Activated gamma-delta T cell (primary cell): ENCODE results near the gene LYVE1.

Experiments
- DNase-seq: peaks from one replicate; lab custom pipeline; 2025; lab: John Stamatoyannopoulos, UW

LYVE1 gene

GRCh38 chr11:10592331-10592730, 23.9 kb upstream of the LYVE1 start:
- no peak for DNase-seq

DNA sequence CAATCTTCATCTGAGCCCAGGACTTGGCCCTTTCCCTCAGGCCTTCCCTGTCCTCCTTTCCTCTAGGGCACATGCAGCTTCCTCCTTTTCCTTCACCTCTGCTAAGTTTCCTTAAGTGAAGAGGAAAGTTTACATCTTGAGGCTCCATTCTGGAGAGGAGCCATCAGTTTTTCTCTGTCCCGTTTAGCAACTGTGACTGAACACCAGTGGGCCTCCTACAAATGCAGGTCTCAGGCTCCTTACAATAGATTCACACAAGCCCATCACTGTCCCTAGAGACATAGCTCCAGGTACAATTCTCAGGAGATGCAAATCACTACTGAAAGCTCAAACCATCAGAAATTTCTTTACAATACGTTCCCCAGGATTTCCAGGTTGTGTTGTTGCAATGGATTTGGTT, 23.3 kb upstream of the LYVE1 start:
- DNase-seq: no peak

GRCh38 chr11:10590218-10590915, 21.9 kb upstream of the LYVE1 start:
- no peak for DNase-seq

GRCh38 chr11:10588904-10589303, 20.4 kb upstream of the LYVE1 start:
- DNase-seq: no peak

DNA sequence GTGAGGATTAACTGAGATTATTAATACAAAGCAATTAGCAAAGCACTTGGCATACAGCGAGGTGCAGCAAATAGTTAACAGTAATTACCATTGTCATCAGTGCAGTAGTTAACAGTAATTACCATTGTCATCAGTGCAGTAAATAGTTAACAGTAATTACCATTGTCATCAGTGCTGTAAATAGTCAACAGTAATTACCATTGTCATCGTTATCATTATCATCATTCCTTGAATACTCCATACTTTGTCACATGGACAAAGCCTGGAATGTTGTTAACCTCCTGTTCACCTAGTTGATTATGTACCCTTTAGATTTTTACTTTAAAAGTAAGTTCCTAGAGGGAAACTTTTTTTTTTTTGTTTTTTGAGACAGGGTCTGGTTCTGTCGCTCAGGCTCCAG, 19.5 kb upstream of the LYVE1 start:
- DNase-seq: no peak

DNA sequence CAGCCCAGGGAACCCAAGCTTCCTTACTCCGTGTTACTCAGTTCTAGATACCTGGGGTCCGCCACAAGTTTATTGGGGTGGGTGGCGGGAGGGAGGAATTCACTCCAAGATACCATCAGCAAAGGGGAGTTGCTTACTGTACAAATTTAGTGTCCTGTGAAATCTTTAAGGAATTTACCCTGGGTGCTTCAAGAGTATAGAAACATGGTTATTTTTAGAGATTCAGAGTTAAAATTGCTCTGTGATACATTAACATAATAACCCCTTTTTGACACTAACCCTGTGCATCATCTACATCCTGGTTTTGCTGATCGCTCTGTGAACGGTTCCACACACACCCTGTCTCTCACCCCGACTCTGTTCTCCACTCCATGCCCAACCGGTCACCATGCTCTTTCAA, 18.9 kb upstream of the LYVE1 start:
- no peak for DNase-seq

DNA sequence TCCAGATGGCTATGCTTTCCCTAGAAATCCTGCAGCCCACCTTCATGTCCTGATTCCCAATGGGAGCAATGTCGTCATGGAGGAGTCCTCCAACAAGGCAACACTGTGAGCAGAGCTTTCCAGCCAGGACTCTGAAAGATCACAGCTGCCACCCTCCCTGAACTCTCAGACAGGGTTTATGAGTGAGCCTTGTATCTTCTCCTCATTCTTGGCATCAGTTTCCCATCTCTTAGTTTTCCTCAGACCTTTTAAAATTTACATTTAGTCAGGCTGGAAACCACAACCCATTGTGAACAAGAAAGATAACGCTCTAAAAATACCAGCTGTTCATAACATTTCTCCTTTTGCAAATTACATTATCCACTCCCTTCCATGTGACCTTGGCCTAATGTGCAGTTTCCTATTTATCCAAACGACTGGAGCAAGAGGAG, 15.6 kb upstream of the LYVE1 start:
- no peak for DNase-seq

DNA sequence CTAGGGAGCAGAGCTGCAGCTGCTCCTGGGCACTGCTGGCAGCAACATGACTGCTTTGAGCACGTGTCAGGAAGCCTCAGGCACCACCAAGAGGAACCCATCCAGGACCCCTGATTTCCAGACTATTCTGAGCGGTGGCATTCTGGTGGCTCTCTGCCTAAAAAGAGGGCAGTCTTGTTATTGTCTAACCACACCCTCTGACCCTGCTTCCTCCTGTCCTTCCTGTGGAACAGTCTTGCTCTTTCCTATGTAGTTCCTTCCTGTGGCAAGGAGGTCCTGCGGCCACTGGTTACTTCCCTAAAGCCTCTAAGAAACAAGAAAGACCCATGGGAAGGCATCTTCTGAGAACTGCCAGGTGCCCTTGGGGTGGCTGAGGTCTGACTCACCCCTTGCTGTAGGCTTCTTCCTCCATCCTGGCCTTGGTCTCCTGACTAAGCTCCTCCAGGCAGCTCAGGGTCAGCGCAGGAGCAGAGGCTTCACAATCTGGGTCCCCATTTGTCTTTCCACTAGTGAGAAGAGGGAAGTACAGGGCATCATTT, 13.1 kb upstream of the LYVE1 start:
- DNase-seq: no peak

GRCh38 chr11:10580623-10581022, 12.2 kb upstream of the LYVE1 start:
- DNase-seq: no peak

DNA sequence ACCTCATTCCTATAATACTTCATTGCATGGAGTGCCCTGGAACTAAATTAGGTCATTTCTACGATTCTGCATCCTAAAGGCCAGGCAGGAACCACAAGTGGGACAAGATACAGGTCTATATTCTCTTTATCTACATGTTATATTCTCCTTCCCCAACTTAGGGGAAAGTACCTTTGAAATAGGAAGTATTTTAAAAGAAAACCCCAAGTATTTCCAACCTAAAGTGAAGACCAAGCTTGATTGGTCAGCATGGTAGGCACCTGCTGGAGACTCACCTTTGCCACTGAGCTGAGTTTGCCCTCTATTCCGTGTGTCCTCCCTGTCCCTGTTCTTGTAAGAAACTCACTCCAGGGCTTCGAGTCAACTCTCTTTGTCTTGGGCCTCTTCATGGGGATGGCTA, 11.2 kb upstream of the LYVE1 start:
- DNase-seq: no peak

GRCh38 chr11:10576035-10576398, 7.6 kb upstream of the LYVE1 start:
- no peak for DNase-seq

DNA sequence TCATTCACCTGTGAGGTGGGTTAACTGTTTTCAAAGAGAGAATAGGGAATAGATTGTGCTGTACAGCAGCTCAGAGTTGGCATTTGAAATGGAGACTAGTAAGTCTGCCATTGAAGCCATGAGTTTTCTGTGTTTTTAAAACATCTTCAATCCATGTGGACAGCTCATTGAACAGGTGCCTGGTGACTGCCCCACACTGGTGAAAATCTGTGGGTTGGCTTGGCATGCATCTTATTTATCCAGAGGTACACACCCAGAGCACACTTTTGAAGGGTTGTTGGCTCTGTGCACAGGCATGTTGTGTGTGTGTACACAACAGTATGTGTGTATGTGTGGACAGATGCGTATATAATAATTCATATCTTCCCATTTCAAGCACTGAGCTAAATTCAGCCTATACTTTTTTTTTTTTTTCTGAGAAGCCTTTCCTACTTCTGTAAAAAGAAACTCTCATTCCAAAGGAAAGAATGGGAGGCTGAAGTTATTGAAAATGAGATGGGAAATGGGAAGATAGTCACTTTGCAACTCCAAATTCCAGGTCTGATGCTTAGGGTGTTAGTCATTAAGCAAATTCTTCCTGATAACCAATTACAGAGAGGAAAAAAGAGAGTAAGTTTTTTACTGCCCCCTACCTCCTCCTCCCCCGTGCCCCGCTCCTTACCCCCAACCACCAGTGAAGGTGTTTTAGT, 7.0 kb upstream of the LYVE1 start:
- DNase-seq: no peak

GRCh38 chr11:10573556-10573955, 5.1 kb upstream of the LYVE1 start:
- DNase-seq: no peak

DNA sequence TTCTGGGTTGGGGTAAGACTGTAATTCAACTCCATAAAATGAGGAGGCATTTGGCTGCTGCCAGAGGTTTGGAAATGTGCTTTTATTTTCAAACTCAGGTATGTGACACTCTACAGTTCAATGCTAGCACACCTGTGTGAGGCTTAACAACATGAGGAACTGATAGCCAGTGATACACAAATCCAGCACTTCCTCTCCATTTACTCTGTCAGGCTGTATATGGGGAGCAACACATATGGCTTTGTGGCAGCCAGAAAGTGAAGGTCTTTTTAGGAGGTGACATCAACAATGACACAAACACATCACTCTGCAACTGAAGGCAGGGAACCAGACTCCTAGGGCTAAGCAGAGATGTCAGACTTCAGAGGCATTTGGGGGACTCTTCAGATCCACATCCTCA, 4.6 kb upstream of the LYVE1 start:
- DNase-seq: no peak

- DNase-seq: no peak
Measured at GRCh38 chr11:10572533-10572932, 4.1 kb upstream of the LYVE1 start.

DNA sequence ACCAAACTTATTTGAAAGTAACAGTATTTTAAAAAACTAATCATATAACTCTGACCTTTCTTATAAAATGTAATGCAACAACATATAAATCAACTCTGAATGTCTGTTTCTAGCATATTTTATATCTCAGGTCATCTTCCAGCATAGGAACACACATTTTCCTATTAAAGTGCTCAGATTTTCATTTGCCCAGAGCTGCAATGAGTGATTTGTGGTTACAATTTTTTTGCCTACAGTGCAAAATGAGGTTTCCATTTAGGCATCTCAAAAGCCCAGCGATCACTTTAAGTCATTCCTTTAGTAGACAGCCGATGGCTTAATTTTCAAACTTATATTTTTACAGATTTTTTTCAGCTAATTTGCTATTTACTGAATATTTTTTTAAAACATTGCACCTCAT, 1.0 kb downstream of the LYVE1 start:
- DNase-seq: no peak

GRCh38 chr11:10566257-10566957, 2.1 kb downstream of the LYVE1 start:
- DNase-seq: no peak

DNA sequence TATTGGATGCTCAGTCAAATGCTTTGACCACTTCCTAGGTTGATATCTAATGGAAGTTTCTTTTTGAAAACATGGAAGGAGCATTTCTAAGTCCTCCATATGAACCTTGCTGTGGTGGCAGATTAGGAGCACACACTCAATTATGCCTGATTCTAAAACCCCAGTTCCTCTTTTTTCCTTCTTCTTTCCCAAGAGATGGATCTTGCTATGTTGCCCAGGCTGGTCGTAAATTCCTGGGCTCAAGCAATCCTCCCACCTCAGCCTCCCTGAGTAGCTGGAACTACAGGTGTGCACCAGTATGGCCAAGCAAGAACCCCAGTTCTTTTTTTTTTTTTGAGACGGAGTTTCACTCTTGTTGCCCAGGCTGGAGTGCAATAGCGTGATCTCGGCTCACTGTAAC, 3.0 kb downstream of the LYVE1 start:
- DNase-seq: no peak

GRCh38 chr11:10564696-10565318, 3.7 kb downstream of the LYVE1 start:
- DNase-seq: no peak

- DNase-seq: no peak
Measured at GRCh38 chr11:10564030-10564429, 4.4 kb downstream of the LYVE1 start.

- no peak for DNase-seq
Measured at GRCh38 chr11:10561947-10562346, 6.5 kb downstream of the LYVE1 start.

DNA sequence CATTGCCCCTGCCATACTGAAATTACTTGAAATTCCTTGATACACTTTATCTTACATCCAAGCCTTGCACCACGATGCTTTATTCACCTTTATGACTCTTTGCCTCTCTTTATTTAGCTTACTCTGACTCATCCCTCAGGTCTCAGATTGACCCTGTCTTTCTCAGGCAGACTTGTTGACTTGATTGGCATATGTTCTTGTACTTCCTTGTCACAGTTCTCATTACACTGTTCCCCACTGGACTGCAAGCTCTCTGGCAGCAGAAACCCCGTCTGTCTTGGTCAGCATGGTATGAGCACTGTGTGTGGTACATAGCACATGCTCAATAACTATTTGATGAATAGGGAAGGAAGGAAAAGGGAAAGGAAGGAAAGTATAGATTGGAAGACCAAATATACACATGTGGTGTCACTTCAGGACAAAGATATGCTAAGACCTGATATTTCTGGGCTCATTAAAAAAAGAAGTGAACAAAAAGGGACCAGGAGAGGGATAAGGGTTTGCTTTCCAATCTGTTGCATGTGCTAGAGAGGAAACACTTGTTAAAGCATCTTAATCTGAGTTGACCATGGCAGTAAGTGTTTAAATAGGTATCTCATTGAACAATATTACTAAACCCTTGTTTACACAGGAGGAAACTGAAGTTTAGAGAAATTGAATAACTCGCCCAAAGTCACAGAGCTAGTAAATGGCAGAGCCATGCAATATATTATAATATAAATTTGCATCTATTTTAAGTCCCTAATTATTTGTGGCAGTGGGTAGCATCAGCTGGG, 7.2 kb downstream of the LYVE1 start:
- no peak for DNase-seq
